ENCODE measurements around the gene FTH1.

GRCh38 chr11:61974766-61975631 is 7.6 kb upstream of the FTH1 start:
- no peak for TF ChIP-seq ARHGAP35 (CRISPR knock-in tag; IDR thresholded peaks at IDR 0.05; ENCODE audit: borderline replicate concordance)
- TF ChIP-seq ZNF781 (CRISPR knock-in tag; IDR thresholded peaks at IDR 0.05; ENCODE audit: borderline replicate concordance, not compliant biosample characterization): peak; percentile 24
- no peak for TF ChIP-seq HOXD1 (CRISPR knock-in tag; IDR thresholded peaks at IDR 0.05)
- TF ChIP-seq, protein P1, sequence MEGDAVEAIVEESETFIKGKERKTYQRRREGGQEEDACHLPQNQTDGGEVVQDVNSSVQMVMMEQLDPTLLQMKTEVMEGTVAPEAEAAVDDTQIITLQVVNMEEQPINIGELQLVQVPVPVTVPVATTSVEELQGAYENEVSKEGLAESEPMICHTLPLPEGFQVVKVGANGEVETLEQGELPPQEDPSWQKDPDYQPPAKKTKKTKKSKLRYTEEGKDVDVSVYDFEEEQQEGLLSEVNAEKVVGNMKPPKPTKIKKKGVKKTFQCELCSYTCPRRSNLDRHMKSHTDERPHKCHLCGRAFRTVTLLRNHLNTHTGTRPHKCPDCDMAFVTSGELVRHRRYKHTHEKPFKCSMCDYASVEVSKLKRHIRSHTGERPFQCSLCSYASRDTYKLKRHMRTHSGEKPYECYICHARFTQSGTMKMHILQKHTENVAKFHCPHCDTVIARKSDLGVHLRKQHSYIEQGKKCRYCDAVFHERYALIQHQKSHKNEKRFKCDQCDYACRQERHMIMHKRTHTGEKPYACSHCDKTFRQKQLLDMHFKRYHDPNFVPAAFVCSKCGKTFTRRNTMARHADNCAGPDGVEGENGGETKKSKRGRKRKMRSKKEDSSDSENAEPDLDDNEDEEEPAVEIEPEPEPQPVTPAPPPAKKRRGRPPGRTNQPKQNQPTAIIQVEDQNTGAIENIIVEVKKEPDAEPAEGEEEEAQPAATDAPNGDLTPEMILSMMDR (CRISPR knock-in tag; IDR thresholded peaks at IDR 0.05): no peak
- TF ChIP-seq ZKSCAN5 (CRISPR knock-in tag; IDR thresholded peaks at IDR 0.05): no peak
- no peak for TF ChIP-seq EZH2 (conservative IDR thresholded peaks at IDR 0.05; ENCODE audit: low read depth, low read length)
- TF ChIP-seq, protein P2, sequence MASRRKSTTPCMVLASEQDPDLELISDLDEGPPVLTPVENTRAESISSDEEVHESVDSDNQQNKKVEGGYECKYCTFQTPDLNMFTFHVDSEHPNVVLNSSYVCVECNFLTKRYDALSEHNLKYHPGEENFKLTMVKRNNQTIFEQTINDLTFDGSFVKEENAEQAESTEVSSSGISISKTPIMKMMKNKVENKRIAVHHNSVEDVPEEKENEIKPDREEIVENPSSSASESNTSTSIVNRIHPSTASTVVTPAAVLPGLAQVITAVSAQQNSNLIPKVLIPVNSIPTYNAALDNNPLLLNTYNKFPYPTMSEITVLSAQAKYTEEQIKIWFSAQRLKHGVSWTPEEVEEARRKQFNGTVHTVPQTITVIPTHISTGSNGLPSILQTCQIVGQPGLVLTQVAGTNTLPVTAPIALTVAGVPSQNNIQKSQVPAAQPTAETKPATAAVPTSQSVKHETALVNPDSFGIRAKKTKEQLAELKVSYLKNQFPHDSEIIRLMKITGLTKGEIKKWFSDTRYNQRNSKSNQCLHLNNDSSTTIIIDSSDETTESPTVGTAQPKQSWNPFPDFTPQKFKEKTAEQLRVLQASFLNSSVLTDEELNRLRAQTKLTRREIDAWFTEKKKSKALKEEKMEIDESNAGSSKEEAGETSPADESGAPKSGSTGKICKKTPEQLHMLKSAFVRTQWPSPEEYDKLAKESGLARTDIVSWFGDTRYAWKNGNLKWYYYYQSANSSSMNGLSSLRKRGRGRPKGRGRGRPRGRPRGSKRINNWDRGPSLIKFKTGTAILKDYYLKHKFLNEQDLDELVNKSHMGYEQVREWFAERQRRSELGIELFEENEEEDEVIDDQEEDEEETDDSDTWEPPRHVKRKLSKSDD (CRISPR knock-in tag; IDR thresholded peaks at IDR 0.05; ENCODE audit: low read depth): no peak
- TF ChIP-seq POLR2A (IDR thresholded peaks at IDR 0.05; ENCODE audit: insufficient read depth in 1 of 2, low read depth in 2 of 2, low read length in 2 of 2): peak; percentile 61 to 66
- TF ChIP-seq NFYB (CRISPR knock-in tag; IDR thresholded peaks at IDR 0.05): no peak
- TF ChIP-seq REXO4 (CRISPR knock-in tag; IDR thresholded peaks at IDR 0.05; ENCODE audit: borderline replicate concordance): no peak
- TF ChIP-seq HCFC1 (IDR thresholded peaks at IDR 0.05; ENCODE audit: low read depth, low read length): no peak

Measured in HepG2 (cell line).